ENCODE data around the gene ANO9.

GRCh38 chr11:404551-405264 is 37.1 kb downstream of the ANO9 start:
- no peak for TF ChIP-seq CTCF (conservative IDR thresholded peaks at IDR 0.05 in 1 of 2, IDR thresholded peaks at IDR 0.05 in 1 of 2; ENCODE audit: extremely low read depth in 1 of 2, insufficient read depth in 1 of 2, low read depth in 1 of 2, low read length in 2 of 2)
- no peak for TF ChIP-seq EZH2 (IDR thresholded peaks at IDR 0.05; ENCODE audit: borderline replicate concordance, low read length)

Data from mammary epithelial cell (primary cell).